Measurements from ENCODE around the gene HERPUD1.
"Not testable (repeated sequence)": the region's sequence is repeated elsewhere in the genome, so short reads cannot be mapped to it uniquely, and the experiment has no call there.

HERPUD1 gene

GRCh38 chr16:56961851-56962281, 29.9 kb downstream of the HERPUD1 start, which contains the start of gene CETP:
TSS of gene CETP (plus strand) at chr16:56961950. CDS start at chr16:56961980, 30 bp downstream.
- no peak for DNase-seq

DNA sequence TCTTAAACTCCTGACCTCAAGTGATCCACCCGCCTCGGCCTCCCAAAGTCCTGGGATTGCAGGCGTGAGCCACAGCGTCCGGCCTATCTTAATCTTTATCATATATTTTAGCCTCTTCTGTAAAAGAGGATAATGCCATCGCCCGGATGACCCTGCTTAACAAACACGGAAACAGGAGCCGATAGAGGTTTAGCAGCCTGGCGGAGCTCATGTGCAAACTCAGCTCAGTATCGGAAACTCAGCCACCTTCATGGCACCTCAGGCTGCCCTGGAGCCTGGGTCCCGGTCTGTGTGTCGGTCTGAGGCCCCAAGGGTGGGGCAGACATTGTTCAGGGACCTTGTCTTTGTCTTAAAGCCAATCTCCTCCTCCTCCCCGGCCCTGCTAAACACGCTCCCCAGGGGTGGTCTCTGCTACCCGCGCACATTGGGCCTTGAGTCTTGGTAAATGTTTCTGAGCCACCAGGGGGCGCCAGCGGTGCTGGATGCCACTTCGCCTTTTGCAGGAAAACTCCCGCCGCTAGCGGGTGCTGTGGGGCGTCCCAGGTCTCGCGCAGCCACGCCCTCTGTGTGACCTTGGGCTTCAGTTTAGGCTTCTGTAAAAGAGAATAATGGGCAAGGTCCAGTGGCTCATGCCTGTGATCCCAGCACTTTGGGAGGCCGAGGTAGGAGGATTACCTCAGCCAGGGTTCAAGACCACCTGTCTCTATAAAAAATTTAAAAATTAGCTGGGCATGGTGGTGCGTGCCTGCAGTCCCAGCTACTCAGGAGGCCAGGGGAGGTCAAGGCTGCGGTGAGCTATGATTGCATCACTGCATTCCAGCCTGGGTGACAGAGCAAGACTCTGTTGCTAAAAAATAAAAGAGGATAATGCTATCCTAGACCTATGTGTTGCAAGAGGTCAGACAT, 32.6 kb downstream of the HERPUD1 start:
- no peak for DNase-seq

DNA sequence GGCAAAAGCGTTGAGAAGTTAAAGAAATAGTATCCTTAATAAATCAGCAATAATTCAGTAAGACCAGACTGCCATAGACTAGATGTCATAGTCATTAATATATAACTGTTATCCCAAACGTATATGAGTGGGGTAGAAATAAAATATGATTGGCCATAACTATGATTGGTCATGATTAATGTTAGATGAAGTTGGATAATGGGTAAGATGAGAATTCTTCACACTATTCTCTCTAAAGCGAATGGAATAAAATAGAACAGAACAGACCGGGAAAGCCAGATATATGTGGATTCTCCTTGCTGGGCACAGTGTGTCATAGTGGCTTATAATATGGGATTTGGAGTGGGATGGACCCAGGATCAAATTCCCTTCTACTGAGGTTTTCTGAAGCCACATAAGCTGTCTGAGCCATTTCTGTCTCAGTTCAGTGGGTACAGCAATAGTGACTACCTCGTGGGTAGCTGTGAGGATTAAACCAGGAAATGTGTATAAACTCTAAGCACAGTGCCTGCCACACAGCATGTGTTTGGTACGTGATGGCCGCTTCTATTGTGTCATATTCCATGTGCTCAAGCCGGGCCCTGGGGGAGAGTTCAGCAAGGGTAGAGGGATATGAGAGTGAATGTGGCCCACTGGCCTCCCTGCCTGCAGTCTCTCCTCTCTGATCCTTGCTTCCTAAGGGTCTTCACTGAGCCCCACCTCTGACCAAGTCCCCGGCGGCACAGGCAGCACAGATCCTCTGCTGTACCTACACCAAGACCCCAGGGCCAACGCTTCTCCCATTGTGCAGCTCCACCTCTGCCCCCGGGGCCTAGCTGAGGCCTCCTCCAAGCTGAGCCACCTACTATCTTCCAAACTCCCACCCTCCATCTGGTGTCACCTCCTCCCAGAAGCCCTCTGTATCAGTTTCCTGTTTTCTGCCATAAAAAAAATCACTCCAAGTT, 33.5 kb downstream of the HERPUD1 start:
- no peak for DNase-seq

GRCh38 chr16:56966093-56966475, 34.1 kb downstream of the HERPUD1 start:
- no peak for DNase-seq

DNA sequence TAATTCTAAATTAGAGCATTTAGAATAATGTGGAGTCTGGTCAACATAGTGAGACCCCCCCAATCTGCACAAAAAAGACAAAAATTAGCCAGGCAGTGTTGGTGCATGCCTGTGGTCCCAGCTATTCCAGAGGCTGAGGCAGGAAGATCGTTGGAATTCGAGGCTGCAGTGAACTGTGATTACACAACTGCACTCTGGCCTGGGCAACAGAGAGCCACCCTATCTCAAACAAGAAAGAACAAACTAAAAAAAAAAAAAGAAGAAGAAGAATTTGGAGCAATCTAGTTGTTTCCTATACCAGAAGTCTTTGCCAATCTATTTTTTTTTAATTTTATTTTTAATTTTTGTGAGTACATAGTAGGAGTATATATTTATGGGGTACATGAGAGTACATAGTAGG, 35.8 kb downstream of the HERPUD1 start:
- no peak for DNase-seq

- no peak for DNase-seq
Measured at GRCh38 chr16:56969769-56970168, 37.8 kb downstream of the HERPUD1 start.

DNA sequence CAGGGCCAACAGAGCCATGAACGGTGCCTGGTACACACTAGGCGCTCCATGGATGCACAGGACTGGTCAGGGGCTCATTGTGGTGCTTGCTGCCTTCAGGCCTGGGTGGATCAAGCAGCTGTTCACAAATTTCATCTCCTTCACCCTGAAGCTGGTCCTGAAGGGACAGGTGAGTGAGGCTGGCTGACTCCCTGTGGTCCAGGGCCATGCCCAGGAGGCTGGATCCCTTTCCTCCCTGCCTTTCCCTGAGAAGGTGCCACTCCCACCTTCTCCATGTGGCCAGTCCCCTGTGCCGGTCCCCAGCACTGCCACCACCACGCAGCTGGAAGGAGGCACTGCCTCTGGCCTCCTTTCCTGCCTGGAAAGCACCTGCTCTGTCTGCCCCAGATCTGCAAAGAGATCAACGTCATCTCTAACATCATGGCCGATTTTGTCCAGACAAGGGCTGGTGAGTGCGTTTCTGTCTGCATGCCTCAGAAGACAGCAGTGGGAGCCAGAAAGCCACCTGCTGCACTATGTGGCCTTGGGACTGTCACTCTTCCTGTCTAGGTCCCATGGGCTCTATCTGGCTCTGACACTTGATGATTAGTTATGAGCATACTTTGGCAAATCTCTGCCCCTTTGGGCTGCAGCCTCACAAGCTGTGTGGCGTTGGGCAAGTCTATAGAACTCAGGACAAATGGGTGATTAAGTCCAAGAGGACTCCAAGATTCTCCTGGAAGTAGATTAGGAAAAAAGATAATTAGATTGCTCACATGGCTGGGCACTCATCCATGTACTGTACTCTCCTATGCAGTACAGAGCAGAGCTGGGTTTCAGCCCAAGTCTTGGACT, 39.2 kb downstream of the HERPUD1 start:
- DNase-seq, result no peak

- no peak for DNase-seq
Measured at GRCh38 chr16:56971768-56972043, 39.8 kb downstream of the HERPUD1 start.

- no peak for DNase-seq
Measured at GRCh38 chr16:56972403-56973293, 40.7 kb downstream of the HERPUD1 start.

- no peak for DNase-seq
Measured at GRCh38 chr16:56973294-56973689, 41.4 kb downstream of the HERPUD1 start.

DNA sequence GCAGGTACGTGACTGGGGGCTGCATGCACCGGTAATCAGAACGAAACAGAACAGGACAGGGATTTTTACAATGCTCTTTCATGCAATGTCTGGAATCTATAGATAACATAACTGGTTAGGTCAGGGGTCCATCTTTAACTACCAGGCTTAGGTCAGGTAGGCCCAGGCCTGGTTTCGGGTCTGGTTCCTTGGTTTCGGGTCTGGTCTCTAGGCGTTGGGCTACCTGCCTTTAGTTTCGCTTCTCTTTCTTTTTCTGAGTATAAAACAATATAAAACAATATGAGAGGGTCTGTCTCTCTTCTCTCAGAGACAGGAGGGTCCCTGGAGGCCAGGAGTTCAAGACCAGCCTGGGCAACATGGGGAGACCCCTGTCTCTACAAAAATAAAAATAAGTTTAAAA, 42.0 kb downstream of the HERPUD1 start:
- not testable (repeated sequence) for DNase-seq

- DNase-seq, result no peak
Measured at GRCh38 chr16:56974549-56975300, 42.8 kb downstream of the HERPUD1 start.

DNA sequence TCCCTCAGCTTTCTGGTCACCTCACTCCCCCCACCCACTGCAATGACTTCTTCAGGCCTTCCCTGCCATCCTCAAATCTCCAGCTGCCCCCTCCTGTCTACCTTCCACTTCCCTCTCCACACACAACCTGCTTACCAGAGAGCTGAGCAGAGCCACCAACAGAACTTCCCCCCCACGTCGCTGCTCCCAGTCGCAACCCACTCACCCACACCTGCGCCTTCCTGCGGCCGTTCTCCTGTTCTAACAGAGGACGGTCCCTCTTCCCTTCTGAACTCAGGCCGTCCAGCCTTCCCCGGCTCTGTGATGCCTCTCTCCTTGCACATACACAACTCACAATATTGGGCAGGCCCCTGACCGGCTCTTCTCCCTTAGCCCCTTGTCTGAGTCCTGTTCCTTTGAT, 43.8 kb downstream of the HERPUD1 start:
- DNase-seq, result no peak

DNA sequence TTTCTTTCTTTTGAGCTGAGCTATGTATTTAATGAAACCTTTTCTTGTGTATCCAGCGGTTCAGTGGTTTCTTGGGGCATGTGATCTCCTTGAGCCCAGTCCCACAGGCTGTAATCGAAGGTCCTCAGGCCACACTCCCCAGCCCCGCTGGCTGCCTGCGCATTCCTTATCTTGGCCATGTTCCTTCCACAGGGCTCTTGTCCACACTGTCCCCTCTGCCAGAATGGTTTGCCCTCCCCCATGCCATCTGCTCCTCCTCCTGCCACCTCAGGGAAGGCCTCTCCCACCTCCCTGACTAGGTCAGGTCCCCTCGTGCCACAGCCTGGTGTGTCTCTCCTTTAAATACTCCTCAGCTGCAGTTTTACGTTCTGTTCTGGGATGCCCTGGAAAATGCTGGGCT, 45.3 kb downstream of the HERPUD1 start:
- DNase-seq, result no peak

DNA sequence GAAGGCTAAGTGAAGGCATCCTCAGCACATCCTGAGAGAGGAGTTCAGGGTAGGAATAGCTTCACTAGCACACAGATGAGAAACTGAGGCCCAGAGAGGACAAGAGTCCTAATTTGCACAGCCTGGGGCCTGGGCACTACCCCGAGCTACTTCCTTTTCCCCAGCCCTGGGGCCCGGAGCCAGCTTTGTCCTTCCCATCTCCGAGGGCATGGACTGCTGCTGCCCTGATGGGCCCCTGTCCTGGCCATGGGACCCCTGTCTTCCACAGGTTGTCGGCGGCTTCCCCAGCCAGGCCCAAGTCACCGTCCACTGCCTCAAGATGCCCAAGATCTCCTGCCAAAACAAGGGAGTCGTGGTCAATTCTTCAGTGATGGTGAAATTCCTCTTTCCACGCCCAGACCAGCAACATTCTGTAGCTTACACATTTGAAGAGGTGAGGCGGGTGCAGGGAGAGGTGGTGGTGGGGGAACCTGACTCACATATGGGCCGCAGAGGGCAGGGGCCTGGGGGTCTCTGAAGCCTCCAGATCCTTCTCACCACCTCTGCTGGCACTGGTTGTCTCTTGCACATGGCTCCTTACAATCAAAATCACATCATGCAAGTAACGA, 46.0 kb downstream of the HERPUD1 start:
- DNase-seq, result no peak

- no peak for DNase-seq
Measured at GRCh38 chr16:56980201-56980535, 48.2 kb downstream of the HERPUD1 start.

DNA sequence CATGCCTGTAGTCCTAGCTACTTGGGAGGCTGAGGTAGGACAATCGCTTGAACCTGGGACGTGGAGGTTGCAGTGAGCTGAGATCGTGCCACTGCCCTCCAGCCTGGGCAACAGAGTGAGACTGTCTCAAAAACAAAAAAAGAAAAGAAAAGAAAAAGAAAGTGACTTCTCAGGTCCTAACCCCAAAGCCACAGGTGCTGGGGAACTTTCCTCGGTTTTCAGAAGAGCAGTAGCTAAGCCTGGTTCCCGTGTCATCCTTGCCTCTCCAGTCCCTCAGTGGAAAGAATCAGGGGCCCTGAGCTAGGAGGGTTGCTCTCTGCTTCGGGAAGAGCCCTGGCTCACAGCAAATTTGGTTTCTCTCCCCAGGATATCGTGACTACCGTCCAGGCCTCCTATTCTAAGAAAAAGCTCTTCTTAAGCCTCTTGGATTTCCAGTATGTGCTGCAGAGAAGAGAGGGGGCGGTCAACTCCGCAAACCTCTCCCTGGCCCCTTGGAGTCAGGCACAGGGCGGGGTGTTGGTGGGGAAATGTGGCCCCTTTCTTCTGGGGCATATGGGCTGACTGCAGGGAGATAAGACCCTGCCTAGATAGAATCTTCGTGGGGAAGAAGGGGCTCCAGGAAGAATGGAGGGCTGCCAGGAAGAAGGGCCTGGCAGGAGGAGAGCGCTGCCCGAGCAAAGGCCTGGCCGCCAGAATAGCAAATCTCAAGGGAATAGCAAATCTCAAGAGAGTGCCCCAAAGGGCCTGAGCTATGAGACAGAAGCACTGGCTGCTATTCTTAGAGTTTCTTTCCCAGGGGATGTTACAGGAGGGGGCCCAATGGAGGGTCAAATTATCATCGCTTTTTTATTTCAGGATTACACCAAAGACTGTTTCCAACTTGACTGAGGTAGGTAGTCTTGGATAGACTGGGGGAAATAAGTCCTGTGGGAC, 49.1 kb downstream of the HERPUD1 start:
- DNase-seq, result no peak

- no peak for DNase-seq
Measured at GRCh38 chr16:56981729-56982271, 49.9 kb downstream of the HERPUD1 start.

GRCh38 chr16:56982695-56983094, 50.8 kb downstream of the HERPUD1 start:
- DNase-seq, result no peak
